ENCODE measurements around the gene FAM20A. TPM values are rescaled to one million over a fixed set of nuclear protein-coding genes. Genes with fewer than 3 reads are reported as not detected.

Gene FAM20A
- total RNA-seq, 2 donors from 2014 or later, result 2.5 to 4.4 TPM

DNA sequence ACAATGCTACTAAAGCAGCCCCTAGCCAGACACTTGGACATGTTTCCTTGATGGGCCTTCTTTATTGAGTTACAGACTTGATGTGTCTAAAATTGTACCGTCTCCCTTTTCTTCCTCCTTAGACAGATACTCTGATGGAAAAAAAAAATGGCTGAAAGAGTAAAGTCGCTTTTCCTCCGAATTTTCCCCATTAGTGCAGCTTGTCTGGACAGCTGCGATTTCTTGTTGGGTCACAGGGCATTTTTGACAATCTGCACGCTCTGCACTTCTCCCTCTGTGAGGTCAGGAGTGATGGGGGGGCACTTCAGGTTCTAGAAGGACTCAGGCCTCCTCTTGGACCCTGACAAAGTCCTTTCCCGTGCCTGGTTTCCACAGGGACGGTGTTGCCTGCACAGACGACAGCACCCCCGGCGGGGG, 89.9 kb downstream of the FAM20A start:
- Histone ChIP-seq H3K27me3 (no peaks in the 10 kb centered on the region), H3K27ac (peak overlapping the region; percentile 97 to 99), H3K9me3 (no peaks in the 10 kb centered on the region), H3K4me1 (peaks cover 0 to 45% of the 10 kb centered on the region in 2 donors), H3K36me3 (peaks cover 11% of the 10 kb centered on the region), H3K4me3 (peak overlapping the region; percentile 81 to 93)
- TF ChIP-seq, protein P1, sequence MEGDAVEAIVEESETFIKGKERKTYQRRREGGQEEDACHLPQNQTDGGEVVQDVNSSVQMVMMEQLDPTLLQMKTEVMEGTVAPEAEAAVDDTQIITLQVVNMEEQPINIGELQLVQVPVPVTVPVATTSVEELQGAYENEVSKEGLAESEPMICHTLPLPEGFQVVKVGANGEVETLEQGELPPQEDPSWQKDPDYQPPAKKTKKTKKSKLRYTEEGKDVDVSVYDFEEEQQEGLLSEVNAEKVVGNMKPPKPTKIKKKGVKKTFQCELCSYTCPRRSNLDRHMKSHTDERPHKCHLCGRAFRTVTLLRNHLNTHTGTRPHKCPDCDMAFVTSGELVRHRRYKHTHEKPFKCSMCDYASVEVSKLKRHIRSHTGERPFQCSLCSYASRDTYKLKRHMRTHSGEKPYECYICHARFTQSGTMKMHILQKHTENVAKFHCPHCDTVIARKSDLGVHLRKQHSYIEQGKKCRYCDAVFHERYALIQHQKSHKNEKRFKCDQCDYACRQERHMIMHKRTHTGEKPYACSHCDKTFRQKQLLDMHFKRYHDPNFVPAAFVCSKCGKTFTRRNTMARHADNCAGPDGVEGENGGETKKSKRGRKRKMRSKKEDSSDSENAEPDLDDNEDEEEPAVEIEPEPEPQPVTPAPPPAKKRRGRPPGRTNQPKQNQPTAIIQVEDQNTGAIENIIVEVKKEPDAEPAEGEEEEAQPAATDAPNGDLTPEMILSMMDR (IDR thresholded peaks at IDR 0.05), result no peak
- peak; percentile 69 for DNase-seq (ENCODE audit: low spot score)

DNA sequence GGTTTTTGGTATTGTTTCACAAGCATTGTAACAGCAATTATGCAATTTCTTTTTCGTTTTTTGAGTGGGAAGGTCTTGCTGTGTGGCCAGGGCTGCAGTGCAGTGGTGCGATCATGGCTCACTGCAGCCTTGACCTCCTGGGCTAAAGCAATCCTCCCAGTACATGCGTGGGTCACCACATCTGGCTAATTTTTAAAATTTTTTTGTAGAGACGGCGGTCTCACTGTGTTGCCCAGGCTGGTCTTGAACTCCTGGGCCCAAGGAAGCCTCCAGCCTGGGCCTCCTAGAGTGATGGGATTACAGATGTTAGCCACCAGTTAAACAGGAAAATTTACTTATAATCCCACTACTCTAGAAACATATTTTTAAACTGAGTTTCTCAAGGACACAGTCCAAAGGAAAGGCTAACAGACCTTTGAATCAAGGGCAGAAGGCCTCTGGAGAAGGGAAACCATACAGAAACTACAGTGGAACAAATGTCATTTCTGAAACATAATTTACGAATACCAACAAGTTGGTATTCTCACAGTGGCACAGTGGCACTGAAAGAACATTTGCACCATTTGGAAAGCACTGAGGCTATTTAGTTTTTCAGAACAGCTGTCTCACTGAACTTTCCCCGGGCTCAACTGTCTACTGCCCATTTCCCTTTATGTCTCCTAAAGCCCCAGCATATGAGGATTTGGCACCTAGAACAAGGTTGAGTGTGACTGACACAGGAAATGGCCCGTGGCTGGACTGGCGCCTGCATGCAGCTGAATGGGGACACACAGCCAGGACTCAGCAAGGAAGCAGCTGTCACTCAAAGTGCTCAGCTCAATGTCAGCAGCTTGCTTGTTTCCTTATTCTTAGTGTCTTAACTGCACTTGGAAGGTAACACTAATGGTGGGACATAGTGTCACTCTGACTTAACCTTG, 91.8 kb downstream of the FAM20A start:
- Histone ChIP-seq H3K4me1 (peaks cover 0 to 26% of the 10 kb centered on the region in 2 donors), H3K9me3 (no peaks in the 10 kb centered on the region), H3K27ac (peak overlapping the region; percentile 97 to 99)

DNA sequence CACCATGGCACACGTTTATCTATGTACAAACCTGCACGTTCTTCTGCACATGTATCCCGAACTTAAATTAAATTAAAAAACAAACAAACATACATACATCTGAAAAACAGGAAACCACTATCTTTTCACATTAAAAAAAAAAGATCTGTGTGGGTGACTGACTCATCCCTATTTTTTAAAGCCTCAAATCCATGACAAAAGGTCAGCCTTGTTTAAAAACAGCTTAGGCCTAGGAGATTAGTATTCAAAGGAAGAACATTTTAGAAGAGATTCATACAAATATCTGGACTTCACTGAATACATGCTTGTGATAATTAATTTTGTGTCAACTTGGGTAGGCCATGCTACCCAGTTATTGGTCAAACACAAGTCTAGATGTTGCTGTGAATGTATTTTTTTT, 93.6 kb downstream of the FAM20A start:
- no peak for DNase-seq (ENCODE audit: low spot score)
- peaks cover 0 to 21% of the 10 kb centered on the region in 2 donors for H3K4me1 ChIP-seq
- H3K36me3 ChIP-seq, result no peaks in the 10 kb centered on the region
- no peak overlapping the region for H3K27ac ChIP-seq
- H3K27me3 ChIP-seq, result no peaks in the 10 kb centered on the region
- H3K9me3 ChIP-seq, result no peaks in the 10 kb centered on the region
- H3K4me3 ChIP-seq, result no peak overlapping the region
- TF ChIP-seq, protein P1 (IDR thresholded peaks at IDR 0.05), result no peak

More for the DNA sequence above, 91.8 kb downstream of the FAM20A start:
- Histone ChIP-seq H3K4me3 (no peak overlapping the region), H3K36me3 (no peaks in the 10 kb centered on the region), H3K27me3 (no peaks in the 10 kb centered on the region)
- TF ChIP-seq, protein P1 (IDR thresholded peaks at IDR 0.05), result no peak
- no peak for DNase-seq (ENCODE audit: low spot score)

DNA sequence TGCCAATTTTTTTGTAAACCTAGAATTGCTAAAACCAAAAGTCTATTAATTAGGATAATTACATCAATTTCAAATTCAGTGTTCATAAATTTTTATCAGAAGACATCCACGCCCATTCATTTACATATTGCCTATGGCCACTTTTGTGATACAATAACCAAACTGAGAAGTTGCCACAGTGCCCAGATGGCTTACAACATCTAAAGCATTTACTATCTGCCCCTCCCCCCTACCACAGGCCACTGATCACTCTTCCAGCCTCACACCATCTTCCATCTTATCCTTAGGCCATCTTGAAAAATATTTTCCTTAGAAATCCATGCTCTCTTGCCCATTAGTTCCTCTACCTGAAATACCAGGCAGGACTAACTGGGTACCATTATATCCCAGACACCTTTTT, 95.2 kb downstream of the FAM20A start:
- no peak for DNase-seq (ENCODE audit: low spot score)
- Histone ChIP-seq H3K27me3 (no peaks in the 10 kb centered on the region), H3K27ac (no peak overlapping the region), H3K4me3 (no peak overlapping the region), H3K4me1 (peaks cover 0 to 15% of the 10 kb centered on the region in 2 donors), H3K9me3 (no peaks in the 10 kb centered on the region), H3K36me3 (no peaks in the 10 kb centered on the region)
- TF ChIP-seq, protein P1 (IDR thresholded peaks at IDR 0.05), result no peak

DNA sequence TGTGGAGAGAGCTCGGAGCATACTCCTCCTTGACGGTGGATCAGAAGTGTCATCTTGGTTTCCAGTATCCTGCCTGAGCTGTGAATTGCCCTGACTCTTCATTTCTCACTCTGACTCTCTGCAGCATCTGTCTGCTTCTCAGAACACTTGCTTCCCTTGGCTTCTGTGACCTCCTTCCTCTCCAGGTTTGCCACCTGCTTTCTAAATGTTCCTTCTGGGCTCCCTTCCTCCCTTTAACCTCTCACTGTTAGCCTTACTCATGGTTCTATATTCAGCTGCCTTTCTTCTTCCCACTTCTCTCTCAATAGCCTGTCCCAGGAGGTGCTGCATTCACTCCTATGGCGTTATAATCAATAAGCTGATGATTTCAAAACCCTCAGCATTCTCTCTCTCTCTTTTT, 100.1 kb downstream of the FAM20A start:
- TF ChIP-seq, protein P1 (IDR thresholded peaks at IDR 0.05), result no peak
- Histone ChIP-seq H3K27ac (no peak overlapping the region), H3K9me3 (no peaks in the 10 kb centered on the region), H3K4me1 (peaks cover 0 to 21% of the 10 kb centered on the region in 2 donors), H3K27me3 (no peaks in the 10 kb centered on the region), H3K4me3 (no peak overlapping the region), H3K36me3 (no peaks in the 10 kb centered on the region)
- no peak for DNase-seq (ENCODE audit: low spot score)

Data from right atrium auricular region (tissue), 2 donors.